Measurements from ENCODE around the gene DOK3.

DOK3 gene

GRCh38 chr5:177527595-177527994 is 18.0 kb upstream of the DOK3 start:
- no peak overlapping the region for H3K27ac ChIP-seq
- TF ChIP-seq CTCF (conservative IDR thresholded peaks at IDR 0.05) (no peak), ZFX (IDR thresholded peaks at IDR 0.05) (no peak)

DNA sequence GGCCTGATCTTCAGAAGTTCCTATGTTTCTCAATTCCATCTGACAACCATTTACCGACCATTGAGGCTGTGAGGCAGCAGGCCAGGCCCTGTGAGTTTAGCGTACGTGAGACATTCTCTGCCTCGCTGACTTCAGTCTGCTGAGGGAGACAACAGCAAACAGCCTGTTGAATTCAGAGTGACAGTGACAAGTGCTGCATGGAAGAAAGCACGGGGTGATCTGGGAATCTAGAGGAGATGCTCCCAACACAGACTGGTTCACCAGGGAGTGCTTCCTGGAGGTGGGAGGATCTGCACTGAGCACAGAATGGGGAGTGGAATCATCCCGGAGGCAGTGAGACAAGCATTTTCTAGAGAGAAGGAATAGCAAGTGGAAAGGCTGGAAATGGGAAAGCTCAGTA is 17.2 kb upstream of the DOK3 start:
- peak overlapping the region; percentile 68; the same call in 1 of the 2 replicates for H3K27ac ChIP-seq

GRCh38 chr5:177526191-177526590 is 16.6 kb upstream of the DOK3 start:
- no peak for TF ChIP-seq CTCF (conservative IDR thresholded peaks at IDR 0.05)
- no peak for TF ChIP-seq ZFX (IDR thresholded peaks at IDR 0.05)

More for the DNA sequence above, 17.2 kb upstream of the DOK3 start:
- TF ChIP-seq CTCF (conservative IDR thresholded peaks at IDR 0.05), result no peak

DNA sequence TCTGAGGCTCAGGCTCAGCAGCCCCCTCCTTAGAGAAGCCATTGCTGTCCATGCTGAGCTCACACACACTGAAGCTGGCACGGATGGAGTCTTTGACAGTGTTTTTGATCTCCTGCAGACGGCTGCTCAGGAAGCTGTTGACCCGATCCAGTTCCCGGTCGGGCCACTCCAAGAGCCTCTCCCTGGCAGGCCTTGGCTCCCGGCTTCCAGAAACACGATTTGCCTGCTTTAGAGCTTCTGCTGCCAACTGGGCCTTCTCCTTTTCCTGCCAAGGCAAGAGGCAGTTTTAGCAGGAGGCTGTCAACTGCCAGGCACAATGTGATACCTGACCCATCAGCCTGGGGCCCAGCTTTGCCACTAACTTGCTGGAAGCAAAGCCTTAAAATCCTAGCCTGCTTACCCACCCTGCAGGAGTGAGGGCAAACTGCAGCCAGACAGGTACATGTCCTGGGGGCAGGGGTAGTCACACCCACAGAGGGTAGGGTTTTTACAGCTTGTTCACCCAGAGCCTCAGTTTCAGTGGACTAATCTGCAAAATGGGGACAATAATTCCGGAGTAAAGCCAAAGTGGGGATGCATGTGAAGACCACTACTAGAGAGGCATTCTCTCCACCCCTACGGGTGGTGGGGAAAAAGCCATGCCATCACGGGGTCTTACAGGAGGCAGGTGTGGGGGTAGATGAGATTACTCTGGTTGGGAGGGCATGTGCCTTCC is 15.5 kb upstream of the DOK3 start:
- no peak for TF ChIP-seq ZFX (IDR thresholded peaks at IDR 0.05)
- TF ChIP-seq CTCF (conservative IDR thresholded peaks at IDR 0.05), result no peak; the same call in 1 of the 2 replicates
- peak overlapping the region; percentile 68 for H3K27ac ChIP-seq

More at GRCh38 chr5:177526191-177526590, 16.6 kb upstream of the DOK3 start:
- H3K27ac ChIP-seq, result peak overlapping the region; percentile 68

- peak overlapping the region; percentile 68 for H3K27ac ChIP-seq
- TF ChIP-seq ZFX (IDR thresholded peaks at IDR 0.05) (no peak), CTCF (conservative IDR thresholded peaks at IDR 0.05) (no peak)
These were observed 14.9 kb upstream of the DOK3 start for GRCh38 chr5:177524539-177524900.

GRCh38 chr5:177523711-177524538 is 14.3 kb upstream of the DOK3 start:
- peak overlapping the region; percentile 68 for H3K27ac ChIP-seq
- no peak for TF ChIP-seq ZFX (IDR thresholded peaks at IDR 0.05)
- no peak for TF ChIP-seq CTCF (conservative IDR thresholded peaks at IDR 0.05)

DNA sequence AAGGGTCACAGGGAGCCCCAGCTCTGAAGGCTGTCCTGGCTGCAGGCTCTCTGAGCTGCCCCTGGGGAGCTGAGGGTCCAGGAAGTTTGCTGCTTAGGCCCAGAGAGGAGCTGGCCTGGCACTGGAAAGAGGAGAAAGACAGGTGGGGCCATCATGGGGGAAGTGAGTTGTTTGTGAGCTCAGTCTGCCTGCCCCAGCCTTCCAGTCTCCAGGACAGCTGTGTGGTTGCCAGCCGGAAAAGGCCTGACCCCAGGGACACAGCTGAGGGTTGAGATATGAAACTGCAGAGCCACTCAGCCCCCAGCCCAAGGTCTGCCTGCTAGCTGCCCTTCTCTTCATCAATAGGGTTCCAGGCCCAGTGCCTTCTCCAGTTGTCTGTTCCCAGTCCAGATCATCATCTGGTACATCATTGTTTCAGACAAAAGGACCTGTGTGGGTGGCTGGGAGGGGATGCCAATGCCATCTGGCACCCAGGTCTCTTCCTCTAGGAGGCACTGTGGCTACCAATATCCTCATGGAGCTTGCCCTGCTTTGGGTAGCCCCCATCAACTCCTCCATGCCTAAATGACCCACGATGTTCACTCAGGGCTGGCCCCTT is 11.4 kb upstream of the DOK3 start:
- TF ChIP-seq ZFX (IDR thresholded peaks at IDR 0.05), result no peak
- TF ChIP-seq CTCF (conservative IDR thresholded peaks at IDR 0.05), result no peak; the same call in 1 of the 2 replicates
- no peak overlapping the region for H3K27ac ChIP-seq
